ENCODE measurements around the gene HMCN1. TPM values are rescaled to one million over a fixed set of nuclear protein-coding genes. Genes with fewer than 3 reads are reported as not detected.
A peak's percentile ranks its signal among the peaks of the same experiment; 100 is the strongest.

HMCN1 gene
- total and polyA plus RNA-seq, 2 donors from 2014 or later = 0.97 to 2.7 TPM

- FAIRE-seq = no peak
- intact Hi-C loops (cut with DNase I) = no loop called here
- Histone ChIP-seq H3K27me3 (ENCODE audit: control insufficient read depth, insufficient read depth, low read length) (no peaks in the 10 kb centered on the region), H3K4me1 (ENCODE audit: control insufficient read depth in 2 of 3, insufficient read depth in 2 of 3, low read depth in 1 of 3, low read length in 3 of 3) (no peaks in the 10 kb centered on the region), H3K27ac (ENCODE audit: low read depth in 2 of 2, low read length in 2 of 2) (no peak overlapping the region), H3K4me3 (ENCODE audit: low read length in 3 of 3) (no peak overlapping the region), H3K9ac (ENCODE audit: low read length in 3 of 3) (no peak overlapping the region), H3K36me3 (ENCODE audit: control insufficient read depth in 2 of 3, insufficient read depth in 3 of 3, low read length in 3 of 3) (no peaks in the 10 kb centered on the region), H3K9me3 (ENCODE audit: control insufficient read depth in 2 of 3, insufficient read depth in 1 of 3, low read length in 3 of 3) (peaks cover 0 to 3% (median 0%) of the 10 kb centered on the region in 3 donors)
- no peak for TF ChIP-seq CTCF (IDR thresholded peaks at IDR 0.05; ENCODE audit: borderline replicate concordance, extremely low read depth, insufficient read depth)
- DNase-seq = no peak
These were observed 204.2 kb downstream of the HMCN1 start for GRCh38 chr1:185938396-185938795.

GRCh38 chr1:185939142-185939541 is 205.0 kb downstream of the HMCN1 start:
- intact Hi-C loops (cut with DNase I) = no loop called here
- TF ChIP-seq CTCF (IDR thresholded peaks at IDR 0.05; ENCODE audit: borderline replicate concordance, extremely low read depth, insufficient read depth) = no peak
- Histone ChIP-seq H3K4me1 (ENCODE audit: control insufficient read depth in 2 of 3, insufficient read depth in 2 of 3, low read depth in 1 of 3, low read length in 3 of 3) (no peaks in the 10 kb centered on the region), H3K27me3 (ENCODE audit: control insufficient read depth, insufficient read depth, low read length) (no peaks in the 10 kb centered on the region), H3K9ac (ENCODE audit: low read length in 3 of 3) (no peak overlapping the region), H3K27ac (ENCODE audit: low read depth in 2 of 2, low read length in 2 of 2) (no peak overlapping the region), H3K9me3 (ENCODE audit: control insufficient read depth in 2 of 3, insufficient read depth in 1 of 3, low read length in 3 of 3) (peaks cover 0 to 3% (median 0%) of the 10 kb centered on the region in 3 donors), H3K4me3 (ENCODE audit: low read length in 3 of 3) (no peak overlapping the region), H3K36me3 (ENCODE audit: control insufficient read depth in 2 of 3, insufficient read depth in 3 of 3, low read length in 3 of 3) (no peaks in the 10 kb centered on the region)
- FAIRE-seq (no peak), DNase-seq (no peak)

GRCh38 chr1:185942961-185943360 is 208.8 kb downstream of the HMCN1 start:
- Histone ChIP-seq H3K9ac (ENCODE audit: low read length in 3 of 3) (no peak overlapping the region), H3K9me3 (ENCODE audit: control insufficient read depth in 2 of 3, insufficient read depth in 1 of 3, low read length in 3 of 3) (peaks cover 0 to 3% (median 0%) of the 10 kb centered on the region in 3 donors), H3K36me3 (ENCODE audit: control insufficient read depth in 2 of 3, insufficient read depth in 3 of 3, low read length in 3 of 3) (no peaks in the 10 kb centered on the region), H3K4me1 (ENCODE audit: control insufficient read depth in 2 of 3, insufficient read depth in 2 of 3, low read depth in 1 of 3, low read length in 3 of 3) (no peaks in the 10 kb centered on the region), H3K4me3 (ENCODE audit: low read length in 3 of 3) (no peak overlapping the region), H3K27me3 (ENCODE audit: control insufficient read depth, insufficient read depth, low read length) (no peaks in the 10 kb centered on the region), H3K27ac (ENCODE audit: low read depth in 2 of 2, low read length in 2 of 2) (no peak overlapping the region)
- intact Hi-C loops (cut with DNase I) = no loop called here
- TF ChIP-seq CTCF (IDR thresholded peaks at IDR 0.05; ENCODE audit: borderline replicate concordance, extremely low read depth, insufficient read depth) = no peak
- FAIRE-seq (no peak), DNase-seq (no peak)

- no peak for FAIRE-seq
- Histone ChIP-seq H3K36me3 (ENCODE audit: control insufficient read depth in 2 of 3, insufficient read depth in 3 of 3, low read length in 3 of 3) (no peaks in the 10 kb centered on the region), H3K9ac (ENCODE audit: low read length in 3 of 3) (no peak overlapping the region), H3K27ac (ENCODE audit: low read depth in 2 of 2, low read length in 2 of 2) (no peak overlapping the region), H3K4me1 (ENCODE audit: control insufficient read depth in 2 of 3, insufficient read depth in 2 of 3, low read depth in 1 of 3, low read length in 3 of 3) (no peaks in the 10 kb centered on the region), H3K27me3 (ENCODE audit: control insufficient read depth, insufficient read depth, low read length) (no peaks in the 10 kb centered on the region), H3K4me3 (ENCODE audit: low read length in 3 of 3) (no peak overlapping the region), H3K9me3 (ENCODE audit: control insufficient read depth in 2 of 3, insufficient read depth in 1 of 3, low read length in 3 of 3) (no peaks in the 10 kb centered on the region)
- TF ChIP-seq CTCF (IDR thresholded peaks at IDR 0.05; ENCODE audit: borderline replicate concordance, extremely low read depth, insufficient read depth) = no peak
- intact Hi-C loops (cut with DNase I) = no loop called here
- peak in 1 of 5 donors; percentile 28 for DNase-seq
These were observed 222.7 kb downstream of the HMCN1 start for GRCh38 chr1:185956881-185957280.

Measured in kidney (tissue), 14 donors.